Esophagus squamous epithelium (tissue), 4 donors: ENCODE data around the gene CCDC43.

ENCODE experiments used
- POLR2A ChIP-seq, 4 donors: fragments of 450-650 bp; IDR thresholded peaks; one replicate each; pipeline ENCODE4 v1.6.1; 2017; ENCODE audit warnings: antibody characterized with exemption in 4 of 4, mild to moderate bottlenecking in 4 of 4, moderate library complexity in 3 of 4
- TF ChIP-seq, protein P1 (sequence below), 6 experiments: fragments of 450-650 bp in 4 of 6; fragments of 200-600 bp in 2 of 6; sonication (generic) in 2 of 6; IDR thresholded peaks; one replicate each; pipeline ENCODE4 v1.5.1; 2016 to 2019; ENCODE audit warnings: antibody characterized with exemption in 6 of 6, mild to moderate bottlenecking in 4 of 6, moderate library complexity in 4 of 6

DNA sequence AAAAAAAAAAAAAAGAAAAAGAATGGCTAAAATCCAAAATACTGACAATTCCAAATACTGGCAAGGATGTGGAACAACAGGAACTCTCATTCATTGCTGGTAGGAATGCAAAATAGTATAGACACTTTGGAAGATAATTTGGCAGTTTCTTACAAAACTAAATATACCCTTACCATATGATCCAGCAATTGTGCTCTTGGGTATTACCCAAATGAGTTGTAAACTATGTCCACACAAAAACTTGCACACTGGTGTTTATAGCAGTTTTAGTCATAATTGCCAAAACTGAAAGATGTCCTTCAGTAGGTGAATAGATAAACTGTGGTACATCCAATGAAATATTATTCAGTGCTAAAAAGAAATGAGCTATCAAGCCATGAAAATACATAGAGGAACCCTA is 41.8 kb downstream of the CCDC43 start:
- TF ChIP-seq, protein P1, sequence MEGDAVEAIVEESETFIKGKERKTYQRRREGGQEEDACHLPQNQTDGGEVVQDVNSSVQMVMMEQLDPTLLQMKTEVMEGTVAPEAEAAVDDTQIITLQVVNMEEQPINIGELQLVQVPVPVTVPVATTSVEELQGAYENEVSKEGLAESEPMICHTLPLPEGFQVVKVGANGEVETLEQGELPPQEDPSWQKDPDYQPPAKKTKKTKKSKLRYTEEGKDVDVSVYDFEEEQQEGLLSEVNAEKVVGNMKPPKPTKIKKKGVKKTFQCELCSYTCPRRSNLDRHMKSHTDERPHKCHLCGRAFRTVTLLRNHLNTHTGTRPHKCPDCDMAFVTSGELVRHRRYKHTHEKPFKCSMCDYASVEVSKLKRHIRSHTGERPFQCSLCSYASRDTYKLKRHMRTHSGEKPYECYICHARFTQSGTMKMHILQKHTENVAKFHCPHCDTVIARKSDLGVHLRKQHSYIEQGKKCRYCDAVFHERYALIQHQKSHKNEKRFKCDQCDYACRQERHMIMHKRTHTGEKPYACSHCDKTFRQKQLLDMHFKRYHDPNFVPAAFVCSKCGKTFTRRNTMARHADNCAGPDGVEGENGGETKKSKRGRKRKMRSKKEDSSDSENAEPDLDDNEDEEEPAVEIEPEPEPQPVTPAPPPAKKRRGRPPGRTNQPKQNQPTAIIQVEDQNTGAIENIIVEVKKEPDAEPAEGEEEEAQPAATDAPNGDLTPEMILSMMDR (IDR thresholded peaks at IDR 0.05): no peak
- TF ChIP-seq POLR2A (IDR thresholded peaks at IDR 0.05): no peak
